ELF-1 (cell line): ENCODE results near the gene OR5M10.
"Not testable (repeated sequence)": the region's sequence is repeated elsewhere in the genome, so short reads cannot be mapped to it uniquely, and the experiment has no call there.

ENCODE experiments used
- DNase-seq: peaks from one replicate; pipeline ENCODE4 v3.0.0-alpha.2; 2016; ENCODE audit warnings: low read depth, low spot score

The OR5M10 gene

GRCh38 chr11:56577621-56578020, at the start of gene OR5M10:
Gene OR5M10, minus strand, starts transcription at chr11:56577721. Its CDS starts 0 bp downstream, at chr11:56577721.
- no peak for DNase-seq

- no peak for DNase-seq
Observed at GRCh38 chr11:56625946-56626345, 48.4 kb upstream of the OR5M10 start.

GRCh38 chr11:56624661-56625110, 47.2 kb upstream of the OR5M10 start:
- no peak for DNase-seq

GRCh38 chr11:56611174-56611573, 33.7 kb upstream of the OR5M10 start:
- no peak for DNase-seq

- DNase-seq: not testable (repeated sequence)
Observed at GRCh38 chr11:56592088-56592717, 14.7 kb upstream of the OR5M10 start.

GRCh38 chr11:56558574-56558973, 18.9 kb downstream of the OR5M10 start:
- DNase-seq: peak; percentile 15

GRCh38 chr11:56554691-56555090, 22.8 kb downstream of the OR5M10 start:
- DNase-seq: not testable (repeated sequence)

GRCh38 chr11:56545531-56545930, 32.0 kb downstream of the OR5M10 start:
- DNase-seq: no peak

- no peak for DNase-seq
Observed at GRCh38 chr11:56543739-56544138, 33.8 kb downstream of the OR5M10 start.

- DNase-seq: no peak
Observed at GRCh38 chr11:56543157-56543556, 34.4 kb downstream of the OR5M10 start, which contains the start of gene OR5M11. Gene OR5M11, minus strand, starts transcription at chr11:56543257. Its CDS starts 0 bp downstream, at chr11:56543257.

- DNase-seq: no peak
Observed at GRCh38 chr11:56533054-56533740, 44.3 kb downstream of the OR5M10 start.

GRCh38 chr11:56531856-56532255, 45.7 kb downstream of the OR5M10 start:
- no peak for DNase-seq
